H9 (cell line): Measurements from ENCODE around the gene PRKCA. TPM values are rescaled to one million over a fixed set of nuclear protein-coding genes. Genes with fewer than 3 reads are reported as not detected.

Source experiments
- DNase-seq: peaks from one replicate; pipeline ENCODE4 v3.0.0-alpha.2; 2017
- H2AFZ ChIP-seq: one replicate; pipeline ENCODE4 v1.6.1; 2013; ENCODE audit warnings: mild to moderate bottlenecking, low read length, control low read depth, moderate library complexity
- H2AK5ac ChIP-seq: 2 replicates; pipeline ENCODE4 v1.6.1; 2013; ENCODE audit warnings: low read length, control low read depth, mixed read lengths; ENCODE audit not compliant: insufficient read length
- H2BK120ac ChIP-seq: one replicate; pipeline ENCODE4 v1.6.1; 2013; ENCODE audit warnings: low read depth, mild to moderate bottlenecking, low read length, control low read depth, inconsistent platforms; ENCODE audit not compliant: poor library complexity, severe bottlenecking
- H2BK12ac ChIP-seq: 2 replicates; pipeline ENCODE4 v1.6.1; 2013; ENCODE audit warnings: low read length, control low read depth, mixed read lengths, low read depth; ENCODE audit not compliant: insufficient read length
- H2BK15ac ChIP-seq: 2 replicates; pipeline ENCODE4 v1.6.1; 2013; ENCODE audit warnings: low read depth, low read length, control low read depth
- H2BK20ac ChIP-seq: one replicate; pipeline ENCODE4 v1.6.1; 2013; ENCODE audit warnings: low read depth, mild to moderate bottlenecking, low read length, control low read depth, inconsistent platforms; ENCODE audit not compliant: poor library complexity, severe bottlenecking
- H2BK5ac ChIP-seq: 2 replicates; pipeline ENCODE4 v1.6.1; 2013; ENCODE audit warnings: low read length, control low read depth, mixed read lengths; ENCODE audit not compliant: insufficient read length
- H3K14ac ChIP-seq: 2 replicates; pipeline ENCODE4 v1.6.1; 2013; ENCODE audit warnings: low read length, control low read depth; ENCODE audit not compliant: insufficient read depth
- H3K18ac ChIP-seq: 2 replicates; pipeline ENCODE4 v1.6.1; 2013; ENCODE audit warnings: low read depth, mild to moderate bottlenecking, mixed read lengths, low read length, control low read depth; ENCODE audit not compliant: insufficient read length
- H3K23ac ChIP-seq: 2 replicates; pipeline ENCODE4 v1.6.1; 2013; ENCODE audit warnings: low read length, control low read depth, mixed read lengths, low read depth; ENCODE audit not compliant: insufficient read length
- H3K23me2 ChIP-seq: 2 replicates; pipeline ENCODE4 v1.6.1; 2013; ENCODE audit warnings: low read depth, mild to moderate bottlenecking, mixed read lengths, low read length, control low read depth; ENCODE audit not compliant: insufficient read length, poor library complexity, severe bottlenecking
- H3K27ac ChIP-seq: 2 replicates; pipeline ENCODE4 v1.5.1; 2013; ENCODE audit warnings: low read length, control low read depth, mixed read lengths, low read depth; ENCODE audit not compliant: insufficient read length
- H3K27me3 ChIP-seq: 2 replicates; pipeline ENCODE4 v1.6.1; 2013; ENCODE audit warnings: low read length, control low read depth, inconsistent platforms; ENCODE audit not compliant: insufficient read depth
- H3K4ac ChIP-seq: 2 replicates; pipeline ENCODE4 v1.6.1; 2013; ENCODE audit warnings: low read depth, mild to moderate bottlenecking, control low read depth, inconsistent platforms, low read length, moderate library complexity
- H3K4me1 ChIP-seq: 2 replicates; pipeline ENCODE4 v1.6.1; 2013; ENCODE audit warnings: low read length, control low read depth, inconsistent platforms; ENCODE audit not compliant: insufficient read depth
- H3K4me2 ChIP-seq: 2 replicates; pipeline ENCODE4 v1.6.1; 2013; ENCODE audit warnings: low read length, control low read depth, mixed read lengths; ENCODE audit not compliant: insufficient read length, insufficient read depth
- H3K56ac ChIP-seq: 2 replicates; pipeline ENCODE4 v1.6.1; 2013; ENCODE audit warnings: low read depth, mild to moderate bottlenecking, mixed read lengths, low read length, control low read depth; ENCODE audit not compliant: insufficient read length
- H3K79me1 ChIP-seq: 2 replicates; pipeline ENCODE4 v1.6.1; 2013; ENCODE audit warnings: low read depth, mild to moderate bottlenecking, moderate library complexity, low read length, control low read depth, inconsistent platforms; ENCODE audit not compliant: insufficient read depth, poor library complexity, severe bottlenecking
- H3K79me2 ChIP-seq: 2 replicates; pipeline ENCODE4 v1.6.1; 2013; ENCODE audit warnings: low read length, control low read depth, inconsistent platforms; ENCODE audit not compliant: insufficient read depth
- H3K9ac ChIP-seq: 2 replicates; pipeline ENCODE4 v1.6.1; 2013; ENCODE audit warnings: low read length, control low read depth, mixed read lengths; ENCODE audit not compliant: insufficient read length; ENCODE audit errors: extremely low read depth
- H3K9me3 ChIP-seq: one replicate; pipeline ENCODE4 v1.6.1; 2013; ENCODE audit warnings: low read depth, low read length, inconsistent platforms; ENCODE audit not compliant: control insufficient read depth
- H3T11ph ChIP-seq: one replicate; pipeline ENCODE4 v1.6.1; 2013; ENCODE audit warnings: mild to moderate bottlenecking, low read length, control low read depth, inconsistent platforms
- H4K20me1 ChIP-seq: one replicate; pipeline ENCODE4 v1.6.1; 2013; ENCODE audit not compliant: control insufficient read depth, insufficient read length, insufficient read depth
- H4K5ac ChIP-seq: 2 replicates; pipeline ENCODE4 v1.6.1; 2013; ENCODE audit warnings: low read depth, mild to moderate bottlenecking, mixed read lengths, low read length, control low read depth; ENCODE audit not compliant: insufficient read length
- H4K8ac ChIP-seq: replicated peaks from 2 replicates; pipeline ENCODE4 v1.6.1; 2013; ENCODE audit warnings: low read length, control low read depth, mixed read lengths, low read depth; ENCODE audit not compliant: insufficient read length
- H4K91ac ChIP-seq: 2 replicates; pipeline ENCODE4 v1.6.1; 2013; ENCODE audit warnings: low read depth, mild to moderate bottlenecking, moderate library complexity, mixed read lengths, low read length, control low read depth; ENCODE audit not compliant: insufficient read length
- H3K27ac Mint-ChIP-seq, 3 experiments: 2 replicates in 2 of 3; 3 replicates in 1 of 3; pipeline ENCODE4 v1.8.0; 2020 to 2021; ENCODE audit warnings: mixed read lengths in 3 of 3, mild to moderate bottlenecking in 1 of 3, moderate library complexity in 1 of 3
- H3K27me3 Mint-ChIP-seq: 2 replicates; pipeline ENCODE4 v1.8.0; 2021; ENCODE audit warnings: low read depth, mild to moderate bottlenecking, moderate library complexity, mixed read lengths
- H3K36me3 Mint-ChIP-seq, 3 experiments: 2 replicates in 2 of 3; 3 replicates in 1 of 3; pipeline ENCODE4 v1.8.0; 2020 to 2021; ENCODE audit warnings: low read depth in 3 of 3, mixed read lengths in 3 of 3; ENCODE audit not compliant: insufficient read depth in 1 of 3
- H3K4me1 Mint-ChIP-seq, 2 experiments: 2 replicates each; pipeline ENCODE4 v1.8.0; 2020; ENCODE audit warnings: mixed read lengths in 2 of 2
- H3K4me3 Mint-ChIP-seq, 2 experiments: 2 replicates in 1 of 2; 3 replicates in 1 of 2; pipeline ENCODE4 v1.8.0; 2020 to 2021; ENCODE audit warnings: mild to moderate bottlenecking in 2 of 2, mixed read lengths in 2 of 2, moderate library complexity in 1 of 2
- H3K9me3 Mint-ChIP-seq, 2 experiments: 2 replicates in 1 of 2; 3 replicates in 1 of 2; pipeline ENCODE4 v1.8.0; 2020; ENCODE audit warnings: mild to moderate bottlenecking in 2 of 2, mixed read lengths in 2 of 2, moderate library complexity in 1 of 2
- CTCF ChIP-seq: fragments of 200-600 bp; sonication (generic); conservative IDR thresholded peaks from 3 replicates; pipeline ENCODE4 v1.8.0; 2021; ENCODE audit warnings: antibody characterized with exemption, mild to moderate bottlenecking
- WGBS: extraction: QIAGEN DNeasy Blood & Tissue Kit; methylation state at CpG from one replicate; pipeline ENCODE4 v1.1.7; 2013; ENCODE audit warnings: missing lambda C conversion rate, low lambda C conversion rate, mixed read lengths; ENCODE audit not compliant: insufficient read length; ENCODE audit errors: extremely low coverage; 5-methylcytosine and 5-hydroxymethylcytosine counted together
- total RNA-seq: library from RNA; stranded (reverse); gene quantifications from 2 replicates; pipeline ENCODE4 v1.2.1, GENCODE V29; 2021

PRKCA gene
- total RNA-seq, 1 experiment from 2014 or later = 10.5 TPM

GRCh38 chr17:66638707-66639479, 336.5 kb downstream of the PRKCA start:
- H3K9me3 ChIP-seq = no peaks in the 10 kb centered on the region
- H3K14ac ChIP-seq = no peak overlapping the region
- no peaks in the 10 kb centered on the region for H3K79me2 ChIP-seq
- no peak overlapping the region for H2BK5ac ChIP-seq
- WGBS = no CpG with 5 or more reads among the region's 9 CpGs
- H3K27me3 Mint-ChIP-seq = no peaks in the 10 kb centered on the region
- H2AK5ac ChIP-seq = no peak overlapping the region
- H4K8ac ChIP-seq = no peak overlapping the region
- peaks cover 2% of the 10 kb centered on the region; the same call in 1 of the 2 replicates for H3K4me1 ChIP-seq
- no peaks in the 10 kb centered on the region for H3K23me2 ChIP-seq
- H3K56ac ChIP-seq = no peak overlapping the region
- H3K9me3 Mint-ChIP-seq = no peaks in the 10 kb centered on the region
- no peaks in the 10 kb centered on the region for H4K20me1 ChIP-seq
- H4K5ac ChIP-seq = no peak overlapping the region
- H2BK15ac ChIP-seq = no peak overlapping the region
- no peak overlapping the region for H3K4me2 ChIP-seq
- H3K79me1 ChIP-seq = no peaks in the 10 kb centered on the region
- H3K23ac ChIP-seq = no peak overlapping the region
- H3K9ac ChIP-seq = no peak overlapping the region
- H3K18ac ChIP-seq = no peak overlapping the region
- H3T11ph ChIP-seq = no peak overlapping the region
- no peak overlapping the region for H2BK20ac ChIP-seq
- no peak overlapping the region for H3K4ac ChIP-seq
- no peak overlapping the region for H3K27ac ChIP-seq
- H3K36me3 Mint-ChIP-seq = peaks cover 0 to 3% (median 0%) of the 10 kb centered on the region in 3 experiments; a peak in 4 of 7 replicates
- no peak overlapping the region for H3K4me3 Mint-ChIP-seq
- H3K27me3 ChIP-seq = no peaks in the 10 kb centered on the region
- H3K4me1 Mint-ChIP-seq = peaks cover 5% of the 10 kb centered on the region in 2 experiments; a peak in 3 of 4 replicates
- no peak overlapping the region for H3K27ac Mint-ChIP-seq
- H2AFZ ChIP-seq = no peak overlapping the region
- no peak overlapping the region for H2BK12ac ChIP-seq
- H2BK120ac ChIP-seq = no peak overlapping the region
- DNase-seq = no peak
- TF ChIP-seq CTCF = no peak
- H4K91ac ChIP-seq = no peak overlapping the region
